CD4-positive, alpha-beta T cell treated with Interferon alpha-2 for 1 hour (primary cell): ENCODE results near the gene DNAAF3.
A peak's percentile ranks its signal among the peaks of the same experiment; 100 is the strongest.

ENCODE experiments used
- DNase-seq, 2 donors: peaks; one replicate each; pipeline ENCODE4 v3.0.0-alpha.2; 2020 to 2022

Gene DNAAF3

GRCh38 chr19:55152017-55152416 lies 14.4 kb downstream of the DNAAF3 start:
- no peak for DNase-seq

GRCh38 chr19:55149078-55150003 lies 17.1 kb downstream of the DNAAF3 start, which contains the start of gene TNNT1:
Gene TNNT1 (minus strand): TSS chr19:55149206. CDS start chr19:55147157, 2,049 bp downstream.
- DNase-seq: no peak

- DNase-seq: no peak
Measured at GRCh38 chr19:55147545-55148251, 18.7 kb downstream of the DNAAF3 start.

GRCh38 chr19:55146705-55147273 lies 19.6 kb downstream of the DNAAF3 start:
- no peak for DNase-seq

- peak in 1 of 2 donors; percentile 25 for DNase-seq
Measured at GRCh38 chr19:55146078-55146704, 20.2 kb downstream of the DNAAF3 start.

GRCh38 chr19:55145232-55145631 lies 21.2 kb downstream of the DNAAF3 start:
- DNase-seq: no peak

- DNase-seq: no peak
Measured at GRCh38 chr19:55141696-55142095, 24.7 kb downstream of the DNAAF3 start.

GRCh38 chr19:55137915-55138314 lies 28.5 kb downstream of the DNAAF3 start:
- no peak for DNase-seq

- no peak for DNase-seq
Measured at GRCh38 chr19:55136399-55137102, 29.9 kb downstream of the DNAAF3 start.

GRCh38 chr19:55134736-55135135 lies 31.7 kb downstream of the DNAAF3 start:
- DNase-seq: no peak

GRCh38 chr19:55133639-55134444 lies 32.6 kb downstream of the DNAAF3 start:
- no peak for DNase-seq

GRCh38 chr19:55132453-55133129 lies 33.8 kb downstream of the DNAAF3 start:
- DNase-seq: no peak

GRCh38 chr19:55131421-55131820 lies 35.0 kb downstream of the DNAAF3 start:
- DNase-seq: no peak

GRCh38 chr19:55119053-55119452 lies 47.4 kb downstream of the DNAAF3 start:
- DNase-seq: no peak

GRCh38 chr19:55118401-55118991 lies 47.9 kb downstream of the DNAAF3 start:
- DNase-seq: peak in 1 of 2 donors; percentile 36

GRCh38 chr19:55117663-55118391 lies 48.6 kb downstream of the DNAAF3 start:
- peak; percentile 97 to 98 for DNase-seq

GRCh38 chr19:55116859-55117662 lies 49.4 kb downstream of the DNAAF3 start, which contains the start of gene PPP1R12C:
Gene PPP1R12C (minus strand): TSS chr19:55117637. CDS start chr19:55117543, 94 bp downstream.
- no peak for DNase-seq

GRCh38 chr19:55116232-55116858 lies 50.1 kb downstream of the DNAAF3 start:
- DNase-seq: peak; percentile 60 to 65
